Tibial artery (tissue), 4 donors: ENCODE results near the gene ZNF320.
"Not testable (repeated sequence)": the region's sequence is repeated elsewhere in the genome, so short reads cannot be mapped to it uniquely, and the experiment has no call there.

Experiments used
- DNase-seq, 2 donors: peaks; one replicate each; pipeline ENCODE4 v3.0.0-alpha.2; 2019
- H3K27ac ChIP-seq, 2 donors: fragments of 200-600 bp; sonication (generic) in 1 of 2; 1 replicate in 1 of 2; 2 replicates in 1 of 2; pipeline ENCODE4 v1.5.1; 2018 to 2019; ENCODE audit warnings: mild to moderate bottlenecking in 1 of 2
- H3K27me3 ChIP-seq, 2 donors: fragments of 200-600 bp; sonication (generic) in 1 of 2; one replicate each; pipeline versions ENCODE4 v1.5.1 to v1.6.0; 2016 to 2019
- H3K36me3 ChIP-seq, 3 donors: fragments of 200-600 bp; sonication (generic) in 2 of 3; one replicate each; pipeline ENCODE4 v1.5.1; 2016 to 2019; ENCODE audit warnings: mild to moderate bottlenecking in 2 of 3
- H3K4me1 ChIP-seq, 4 donors: fragments of 200-600 bp; sonication (generic) in 2 of 4; 1 replicate in 3 of 4; 2 replicates in 1 of 4; pipeline ENCODE4 v1.5.1; 2016 to 2019
- H3K4me3 ChIP-seq, 2 donors: fragments of 200-600 bp; sonication (generic) in 1 of 2; 1 replicate in 1 of 2; 2 replicates in 1 of 2; pipeline ENCODE4 v1.5.1; 2018 to 2019; ENCODE audit warnings: mild to moderate bottlenecking in 2 of 2
- H3K9me3 ChIP-seq, 3 donors: fragments of 200-600 bp; sonication (generic) in 1 of 3; one replicate each; pipeline ENCODE4 v1.5.1; 2016 to 2019
- CTCF ChIP-seq, 2 experiments: fragments of 200-600 bp in 1 of 2; fragments of 450-650 bp in 1 of 2; IDR thresholded peaks; one replicate each; pipeline ENCODE4 v1.5.1; 2017 to 2019; ENCODE audit warnings: antibody characterized with exemption in 2 of 2, mild to moderate bottlenecking in 1 of 2, moderate library complexity in 1 of 2
- intact Hi-C: fragments of 100-400 bp; cut with DNase I; formaldehyde crosslinking; loops from one replicate; pipeline ENCODE4 v1.15.0; 2023; ENCODE audit warnings: low total_unique reads

Gene ZNF320

GRCh38 chr19:52943884-52944643, 46.6 kb upstream of the ZNF320 start:
- H3K27ac ChIP-seq: no peak overlapping the region
- DNase-seq: peak in 1 of 2 donors; percentile 16
- intact Hi-C loops: loop anchor here (2.0 to 10.0 kb wide), 2 partner anchors 19 to 161 kb away; partner anchors contain the start of genes ZNF160 and ZNF816
- H3K27me3 ChIP-seq: no peaks in the 10 kb centered on the region
- no peak overlapping the region for H3K4me3 ChIP-seq
- peaks cover 8 to 34% (median 29%) of the 10 kb centered on the region in 3 donors for H3K9me3 ChIP-seq
- TF ChIP-seq CTCF (IDR thresholded peaks at IDR 0.05): no peak
- H3K4me1 ChIP-seq: peaks cover 0 to 18% (median 7%) of the 10 kb centered on the region in 4 donors
- H3K36me3 ChIP-seq: peaks cover 0 to 12% (median 3%) of the 10 kb centered on the region in 3 donors

GRCh38 chr19:52943134-52943883, 45.9 kb upstream of the ZNF320 start:
- Histone ChIP-seq H3K4me3 (peak overlapping the region; percentile 73 to 90), H3K27me3 (no peaks in the 10 kb centered on the region), H3K36me3 (peaks cover 0 to 4% (median 0%) of the 10 kb centered on the region in 3 donors), H3K27ac (peak overlapping the region; percentile 87 to 96), H3K9me3 (peaks cover 3 to 27% (median 21%) of the 10 kb centered on the region in 3 donors), H3K4me1 (peaks cover 0 to 18% (median 8%) of the 10 kb centered on the region in 4 donors)
- no peak for TF ChIP-seq CTCF (IDR thresholded peaks at IDR 0.05)
- intact Hi-C loops: loop anchor here (2.0 to 10.0 kb wide), 2 partner anchors 19 to 161 kb away; partner anchors contain the start of genes ZNF160 and ZNF816
- peak in 1 of 2 donors; percentile 51 for DNase-seq

GRCh38 chr19:52942386-52943133, 45.1 kb upstream of the ZNF320 start:
- Histone ChIP-seq H3K4me3 (peak overlapping the region; percentile 73 to 90), H3K27ac (peak overlapping the region; percentile 87 to 96), H3K36me3 (no peaks in the 10 kb centered on the region), H3K4me1 (peaks cover 0 to 20% (median 9%) of the 10 kb centered on the region in 4 donors), H3K27me3 (no peaks in the 10 kb centered on the region), H3K9me3 (peaks cover 0 to 19% (median 14%) of the 10 kb centered on the region in 3 donors)
- TF ChIP-seq CTCF (IDR thresholded peaks at IDR 0.05): no peak
- peak; percentile 89 to 97 for DNase-seq
- intact Hi-C loops: loop anchor here (2.0 to 10.0 kb wide), 2 partner anchors 20 to 162 kb away; partner anchors contain the start of genes ZNF160 and ZNF816

GRCh38 chr19:52941941-52942385, 44.5 kb upstream of the ZNF320 start:
- DNase-seq: peak; percentile 38 to 71
- intact Hi-C loops: loop anchor here (2.0 to 10.0 kb wide), 2 partner anchors 21 to 163 kb away; partner anchors contain the start of genes ZNF160 and ZNF816

GRCh38 chr19:52941523-52941922, 44.1 kb upstream of the ZNF320 start:
- Histone ChIP-seq H3K4me3 (peak overlapping the region; percentile 73 to 90), H3K27ac (peak overlapping the region; percentile 87 to 96), H3K4me1 (peaks cover 0 to 20% (median 9%) of the 10 kb centered on the region in 4 donors)
- intact Hi-C loops: loop anchor here (10.0 kb wide), 1 partner anchor 163 kb away; the partner anchor contains the start of gene ZNF160
- H3K9me3 ChIP-seq, H3K36me3 ChIP-seq, H3K27me3 ChIP-seq: not testable (repeated sequence)
- peak in 1 of 2 donors; percentile 9 for DNase-seq

More at GRCh38 chr19:52941941-52942385, 44.5 kb upstream of the ZNF320 start:
- TF ChIP-seq CTCF (IDR thresholded peaks at IDR 0.05): no peak
- Histone ChIP-seq H3K4me3 (peak overlapping the region; percentile 73 to 90), H3K9me3 (peaks cover 0 to 13% (median 8%) of the 10 kb centered on the region in 3 donors), H3K4me1 (peaks cover 0 to 20% (median 9%) of the 10 kb centered on the region in 4 donors), H3K36me3 (peaks cover 0 to 5% (median 1%) of the 10 kb centered on the region in 3 donors), H3K27me3 (no peaks in the 10 kb centered on the region), H3K27ac (peak overlapping the region; percentile 87 to 96)

GRCh38 chr19:52940905-52941304, 43.5 kb upstream of the ZNF320 start:
- peak in 1 of 2 donors; percentile 20 for DNase-seq
- H3K9me3 ChIP-seq, H3K36me3 ChIP-seq, H3K4me3 ChIP-seq, H3K27me3 ChIP-seq: not testable (repeated sequence)
- Histone ChIP-seq H3K4me1 (peaks cover 0 to 20% (median 9%) of the 10 kb centered on the region in 4 donors), H3K27ac (peak overlapping the region in 1 of 2 donors; percentile 96)
- intact Hi-C loops: loop anchor here (10.0 kb wide), 1 partner anchor 164 kb away; the partner anchor contains the start of gene ZNF160
